Esophagus squamous epithelium (tissue), 4 donors: ENCODE results near the gene TMEM129.

Experiments used
- POLR2A ChIP-seq, 4 donors: fragments of 450-650 bp; IDR thresholded peaks; one replicate each; pipeline ENCODE4 v1.6.1; 2017; ENCODE audit warnings: antibody characterized with exemption in 4 of 4, mild to moderate bottlenecking in 4 of 4, moderate library complexity in 3 of 4
- TF ChIP-seq, protein P1 (sequence below), 6 experiments: fragments of 450-650 bp in 4 of 6; fragments of 200-600 bp in 2 of 6; sonication (generic) in 2 of 6; IDR thresholded peaks; one replicate each; pipeline ENCODE4 v1.5.1; 2016 to 2019; ENCODE audit warnings: antibody characterized with exemption in 6 of 6, mild to moderate bottlenecking in 4 of 6, moderate library complexity in 4 of 6

DNA sequence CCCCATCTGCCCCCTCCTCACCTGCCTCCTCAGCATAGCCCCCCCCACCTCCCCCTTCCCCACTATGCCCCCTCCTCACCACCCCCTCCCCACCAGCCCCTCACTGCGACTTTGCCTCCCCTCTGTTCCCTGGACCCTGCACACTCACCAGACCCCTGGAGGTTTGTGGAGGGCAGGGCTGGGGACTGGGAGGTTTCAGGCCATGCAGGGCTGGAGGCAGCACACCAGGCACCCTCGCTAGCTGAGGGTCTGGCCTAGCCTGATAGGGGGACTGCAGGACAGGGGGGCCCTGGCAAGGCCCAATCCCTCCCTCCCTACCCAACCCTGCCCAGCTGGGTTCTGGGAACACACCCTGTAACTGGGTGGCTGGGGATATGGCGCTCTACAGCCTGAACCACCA, 28.2 kb upstream of the TMEM129 start:
- TF ChIP-seq, protein P1, sequence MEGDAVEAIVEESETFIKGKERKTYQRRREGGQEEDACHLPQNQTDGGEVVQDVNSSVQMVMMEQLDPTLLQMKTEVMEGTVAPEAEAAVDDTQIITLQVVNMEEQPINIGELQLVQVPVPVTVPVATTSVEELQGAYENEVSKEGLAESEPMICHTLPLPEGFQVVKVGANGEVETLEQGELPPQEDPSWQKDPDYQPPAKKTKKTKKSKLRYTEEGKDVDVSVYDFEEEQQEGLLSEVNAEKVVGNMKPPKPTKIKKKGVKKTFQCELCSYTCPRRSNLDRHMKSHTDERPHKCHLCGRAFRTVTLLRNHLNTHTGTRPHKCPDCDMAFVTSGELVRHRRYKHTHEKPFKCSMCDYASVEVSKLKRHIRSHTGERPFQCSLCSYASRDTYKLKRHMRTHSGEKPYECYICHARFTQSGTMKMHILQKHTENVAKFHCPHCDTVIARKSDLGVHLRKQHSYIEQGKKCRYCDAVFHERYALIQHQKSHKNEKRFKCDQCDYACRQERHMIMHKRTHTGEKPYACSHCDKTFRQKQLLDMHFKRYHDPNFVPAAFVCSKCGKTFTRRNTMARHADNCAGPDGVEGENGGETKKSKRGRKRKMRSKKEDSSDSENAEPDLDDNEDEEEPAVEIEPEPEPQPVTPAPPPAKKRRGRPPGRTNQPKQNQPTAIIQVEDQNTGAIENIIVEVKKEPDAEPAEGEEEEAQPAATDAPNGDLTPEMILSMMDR (IDR thresholded peaks at IDR 0.05): no peak
- TF ChIP-seq POLR2A (IDR thresholded peaks at IDR 0.05): no peak
